RCC 7860 (cell line): ENCODE results near the gene TMEM106B.
A peak's percentile ranks its signal among the peaks of the same experiment; 100 is the strongest.

ENCODE experiments used
- DNase-seq: peaks from one replicate; pipeline ENCODE4 v3.0.0-alpha.2; 2015; ENCODE audit warnings: low spot score
- FAIRE-seq: peaks from 2 replicates; lab custom pipeline; 2012; peaks lifted over from hg19 to GRCh38; lab: Jason Lieb, UNC

The TMEM106B gene

DNA sequence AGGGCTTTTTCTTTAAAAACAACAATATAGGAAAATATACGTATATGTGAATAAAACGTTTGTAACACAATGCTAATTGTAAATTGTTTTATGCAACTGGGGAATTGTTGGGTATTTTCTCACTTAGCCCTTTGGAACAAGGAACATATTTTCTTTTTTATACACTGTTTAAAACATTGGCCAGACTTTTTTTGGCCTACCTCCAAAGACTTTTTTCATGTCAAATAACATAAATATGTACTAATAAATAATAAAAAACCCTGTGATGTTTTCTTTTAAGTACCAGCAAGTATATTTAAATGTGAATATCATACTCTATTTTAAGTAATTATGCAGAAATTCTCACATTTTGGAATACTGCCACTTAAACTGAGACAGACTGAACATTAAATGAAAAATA lies 15.7 kb downstream of the TMEM106B start:
- DNase-seq, result no peak
- FAIRE-seq, result no peak

DNA sequence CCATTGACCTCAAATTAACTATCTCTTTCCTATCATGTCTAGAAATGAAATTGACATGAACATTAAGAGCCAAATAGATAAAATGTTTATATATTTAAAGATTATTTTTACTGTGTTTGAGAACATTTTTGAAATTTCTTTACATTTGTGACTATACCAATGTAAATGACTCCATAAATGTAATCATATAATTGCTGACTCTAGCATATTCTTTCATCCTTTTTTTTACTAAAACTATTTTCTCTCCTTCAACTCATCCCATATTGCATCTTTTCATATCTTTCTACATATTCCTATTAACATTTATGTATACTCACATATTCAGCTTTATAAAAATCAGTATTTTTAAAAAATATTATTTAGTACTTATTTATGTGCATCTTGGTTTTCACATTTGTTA lies 16.9 kb downstream of the TMEM106B start:
- FAIRE-seq (peak; percentile 69), DNase-seq (no peak)

DNA sequence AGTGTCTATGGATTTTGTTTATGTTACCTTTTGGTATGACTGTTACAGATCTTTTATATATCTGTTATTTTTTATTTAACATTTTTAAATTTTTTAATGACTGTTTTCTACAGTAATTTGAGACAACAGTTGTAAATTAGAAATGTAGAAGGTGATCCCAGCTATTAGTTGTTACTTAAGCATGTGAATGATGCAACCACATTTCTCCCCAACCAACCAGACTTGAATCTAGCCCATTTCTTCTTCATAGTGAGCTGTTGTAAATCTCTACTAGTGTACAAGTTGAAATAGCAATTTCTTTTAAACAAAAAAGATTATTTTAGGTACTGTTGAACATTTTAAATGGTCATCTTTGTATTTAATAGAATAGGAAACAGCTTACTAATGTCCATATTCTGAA lies 18.0 kb downstream of the TMEM106B start:
- FAIRE-seq, result peak; percentile 40
- no peak for DNase-seq

DNA sequence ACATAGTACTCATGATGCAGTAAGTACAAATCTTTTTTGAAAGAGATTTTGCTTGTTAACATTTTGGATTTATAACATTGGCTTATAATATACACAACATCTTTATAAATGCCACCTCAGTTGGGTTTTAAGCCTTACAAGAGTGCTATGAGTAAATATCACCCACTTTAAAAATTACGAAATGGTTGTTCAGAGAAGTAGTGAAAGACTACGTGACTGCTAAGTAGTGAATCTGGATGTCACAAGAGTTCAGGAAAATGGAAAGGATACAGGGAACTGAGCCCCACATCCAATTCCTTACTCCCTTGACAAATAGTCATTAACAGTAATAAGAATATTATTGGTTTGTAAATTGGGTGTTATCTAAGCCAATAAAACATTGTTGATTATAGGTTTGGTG lies 20.0 kb downstream of the TMEM106B start:
- DNase-seq (no peak), FAIRE-seq (no peak)

DNA sequence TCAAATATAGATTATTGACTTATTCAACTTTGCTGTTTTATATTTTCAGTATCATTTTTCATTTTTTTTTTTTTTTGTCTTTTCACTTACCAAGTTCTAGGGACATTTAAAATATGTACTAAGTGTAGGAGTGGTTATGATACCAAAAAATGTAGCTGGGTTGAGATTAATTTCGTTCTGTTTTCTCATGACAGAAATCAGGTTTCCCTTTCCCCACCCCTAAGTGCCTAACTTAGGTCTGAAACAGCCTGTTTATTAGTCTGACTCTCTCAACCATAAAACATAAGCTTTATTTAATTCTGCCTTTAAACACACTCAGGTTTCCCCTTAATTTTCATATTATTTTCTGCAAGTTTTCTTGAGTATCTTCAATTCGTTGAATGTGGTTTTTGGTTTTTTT lies 22.1 kb downstream of the TMEM106B start:
- DNase-seq, result no peak
- no peak for FAIRE-seq

DNA sequence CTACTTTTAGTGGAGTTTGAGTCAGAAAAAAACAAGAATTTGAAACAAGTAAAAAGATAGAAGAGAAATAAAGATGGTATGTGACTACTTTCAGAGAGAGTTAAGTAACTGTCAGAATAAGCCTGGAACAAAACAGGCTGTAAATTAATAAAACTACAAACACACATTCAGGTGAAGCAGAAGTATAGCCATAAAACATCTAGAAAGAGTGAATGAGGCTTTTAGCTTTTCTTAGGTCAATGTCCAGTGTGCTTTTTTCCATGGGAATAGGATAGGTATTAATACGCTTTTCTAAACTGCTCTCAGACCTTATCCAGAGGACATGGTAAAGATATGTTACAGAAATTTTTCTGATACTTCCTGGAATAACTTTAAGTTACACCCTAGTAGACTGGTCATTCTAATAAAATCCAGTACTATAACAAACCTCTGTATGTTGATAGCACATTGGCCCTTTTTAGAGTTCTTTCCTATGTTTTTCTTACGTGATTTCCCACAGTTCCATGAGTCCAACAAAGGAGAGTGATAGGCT lies 23.3 kb downstream of the TMEM106B start:
- FAIRE-seq (no peak), DNase-seq (no peak)

DNA sequence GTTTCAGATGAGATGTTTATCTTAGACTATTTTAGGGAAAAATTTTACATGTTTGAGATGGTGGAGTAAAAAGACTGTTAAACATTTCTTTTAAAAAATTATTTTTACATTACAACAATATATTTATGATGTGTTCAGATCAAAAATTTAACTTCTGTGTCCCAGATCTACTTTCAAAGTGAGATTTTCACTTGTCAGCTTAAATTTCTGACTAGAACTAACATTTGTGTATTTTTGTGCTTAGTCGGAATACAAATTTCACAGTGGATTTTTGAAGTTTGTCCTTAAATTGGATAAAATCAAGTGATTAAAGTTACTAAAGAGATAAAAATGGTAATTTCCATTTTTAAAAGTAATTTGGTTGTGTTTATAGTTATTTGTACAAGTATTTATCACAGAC lies 24.9 kb downstream of the TMEM106B start:
- DNase-seq (no peak), FAIRE-seq (peak; percentile 30)

DNA sequence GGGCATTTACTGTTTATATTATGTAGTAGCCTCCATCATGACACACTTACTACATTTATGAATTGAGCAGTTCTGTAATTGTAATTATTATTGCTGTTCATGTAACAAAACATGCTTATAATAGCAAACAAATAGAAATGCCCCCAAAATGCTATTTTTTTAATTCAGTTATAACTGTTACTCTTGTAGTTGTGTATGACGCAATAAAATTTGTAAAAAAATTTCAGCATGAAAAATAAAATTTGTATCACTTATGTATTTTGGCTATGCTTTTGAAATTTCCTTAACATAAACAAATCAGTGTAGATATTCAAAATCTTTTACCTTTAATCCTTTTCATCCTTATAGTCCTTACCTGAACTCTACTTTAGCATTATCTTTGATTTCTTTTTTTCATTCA lies 25.9 kb downstream of the TMEM106B start:
- no peak for FAIRE-seq
- no peak for DNase-seq

DNA sequence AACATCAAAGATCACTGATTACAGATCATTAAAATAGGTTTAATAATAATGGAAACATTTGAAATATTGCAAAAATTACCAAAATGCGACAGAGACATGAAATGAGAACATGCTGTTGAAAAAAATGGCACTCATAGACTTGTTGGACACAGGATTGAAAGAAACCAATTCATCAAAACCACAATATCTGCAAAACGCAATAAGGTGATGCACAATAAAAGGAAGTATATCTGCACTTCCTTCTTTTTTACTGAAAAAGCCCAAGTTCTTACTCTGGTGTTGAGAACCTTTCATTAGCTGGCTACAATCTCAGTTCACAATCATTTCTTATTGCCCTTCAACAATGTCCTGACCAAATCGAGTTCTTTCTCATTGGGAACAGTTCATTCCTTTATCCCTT lies 28.7 kb downstream of the TMEM106B start:
- DNase-seq, result no peak
- FAIRE-seq, result no peak

DNA sequence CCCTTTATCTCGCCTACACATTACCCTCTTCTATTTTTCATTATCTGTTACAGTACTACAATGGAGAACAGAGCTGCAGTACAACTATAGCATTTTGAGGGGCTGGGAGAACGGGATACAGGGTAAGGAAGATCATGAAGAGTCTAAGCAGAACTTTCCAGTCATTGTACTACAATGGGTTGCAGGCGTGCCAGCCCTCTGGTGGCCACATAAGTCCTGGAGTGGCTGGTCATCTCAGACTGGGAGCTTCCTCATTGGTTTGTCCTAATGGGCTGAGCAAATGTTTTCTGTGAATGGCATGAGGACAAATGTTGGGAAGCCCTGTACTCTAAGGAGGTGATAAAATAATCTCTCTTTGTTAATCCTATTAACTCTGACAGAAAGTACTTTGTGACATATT lies 33.0 kb downstream of the TMEM106B start:
- no peak for FAIRE-seq

DNA sequence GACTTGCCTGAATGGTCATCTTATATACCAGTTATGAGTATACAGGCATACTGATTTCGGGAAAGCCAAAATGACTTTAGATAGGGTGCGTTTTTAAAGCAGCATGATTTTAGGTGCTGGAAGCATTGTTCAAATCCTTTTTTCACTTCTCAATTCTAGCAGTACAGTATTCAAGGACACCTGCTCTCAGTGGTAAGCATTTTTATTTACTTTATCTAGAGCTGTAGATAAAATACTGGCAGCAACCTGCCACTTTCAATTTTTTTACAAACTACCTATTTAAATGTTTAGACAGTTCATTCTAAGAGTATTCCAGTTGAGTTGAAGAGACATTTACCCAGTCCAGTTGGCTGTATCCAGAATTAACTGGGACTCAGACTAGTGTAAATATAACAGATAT lies 33.6 kb downstream of the TMEM106B start:
- FAIRE-seq (no peak), DNase-seq (no peak)

More for the DNA sequence above, 33.0 kb downstream of the TMEM106B start:
- DNase-seq, result no peak

DNA sequence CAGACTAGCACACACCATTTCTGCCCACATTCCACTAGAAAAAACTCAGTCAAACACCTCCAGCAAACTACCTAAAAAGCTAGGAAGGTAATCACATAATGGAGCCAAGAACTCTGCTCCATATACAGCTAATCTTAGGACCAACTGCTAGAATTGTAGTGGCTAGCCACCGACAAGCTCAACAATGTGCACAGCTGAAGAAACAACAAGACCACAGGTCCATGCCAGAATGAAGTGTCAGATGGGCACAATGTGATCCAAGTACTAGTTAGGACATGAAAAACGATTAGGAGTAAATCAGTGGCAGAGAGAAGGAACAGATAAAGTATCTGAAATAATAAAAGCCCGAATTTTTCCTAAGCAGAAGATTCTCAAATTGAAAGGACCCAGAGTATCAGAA lies 38.6 kb downstream of the TMEM106B start:
- DNase-seq (no peak), FAIRE-seq (no peak)

DNA sequence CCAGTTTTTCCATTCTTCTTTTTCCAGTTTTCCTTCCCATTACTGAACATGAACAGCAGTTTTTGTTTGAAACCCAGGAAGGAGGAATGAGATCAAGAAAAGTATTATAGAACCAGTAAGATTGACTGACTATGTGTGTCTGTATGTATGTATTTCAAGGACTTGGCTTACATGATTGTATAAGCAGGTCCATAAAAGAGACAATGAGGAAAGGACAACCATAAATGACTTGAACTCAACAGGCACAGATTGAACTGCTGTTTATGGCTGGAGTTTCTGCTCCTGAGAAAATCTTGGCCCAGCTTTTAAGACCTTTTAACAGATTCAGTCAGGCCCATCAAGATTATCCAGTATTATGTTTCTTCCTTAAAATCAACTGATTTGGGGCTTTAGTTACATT lies 39.1 kb downstream of the TMEM106B start:
- FAIRE-seq, result no peak
- DNase-seq, result no peak

DNA sequence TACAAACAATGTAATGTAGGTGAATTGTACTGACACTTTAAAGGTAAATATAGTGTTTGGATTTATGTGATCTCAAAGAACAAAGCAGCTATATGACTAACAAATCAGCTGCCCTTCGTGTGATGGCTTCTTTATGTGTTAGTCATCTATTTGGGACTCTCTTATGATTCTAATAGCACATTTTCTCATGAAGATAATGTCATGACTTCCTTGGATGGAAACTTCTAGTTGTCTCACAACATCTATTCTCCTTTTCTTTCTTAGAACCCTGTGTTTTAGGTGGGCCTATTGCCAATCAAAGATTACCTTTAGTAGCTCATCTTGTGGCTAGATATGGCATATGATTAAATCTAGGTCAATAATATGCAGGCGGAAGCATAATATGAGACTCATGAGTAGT lies 45.0 kb downstream of the TMEM106B start:
- no peak for FAIRE-seq
- no peak for DNase-seq

DNA sequence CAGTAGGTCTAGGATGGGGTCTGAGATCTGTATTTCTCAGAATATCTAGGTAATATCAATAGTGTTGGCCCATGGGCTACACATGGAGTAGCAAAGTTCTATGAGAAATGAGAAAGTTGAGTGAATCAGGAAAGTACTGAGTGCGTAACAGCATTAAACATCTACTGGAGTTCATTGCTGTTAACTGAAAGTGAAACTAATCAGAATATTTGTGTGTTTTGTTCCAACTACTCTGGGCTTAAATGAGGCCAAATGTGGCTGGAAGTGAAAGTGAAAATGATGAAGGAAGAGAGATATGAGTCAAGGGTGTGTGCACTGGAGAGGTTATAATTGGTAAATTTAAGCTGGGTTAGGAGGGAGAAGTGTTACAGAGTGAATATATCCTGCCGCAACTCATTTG lies 46.5 kb downstream of the TMEM106B start:
- FAIRE-seq (peak; percentile 55), DNase-seq (peak; percentile 54)

DNA sequence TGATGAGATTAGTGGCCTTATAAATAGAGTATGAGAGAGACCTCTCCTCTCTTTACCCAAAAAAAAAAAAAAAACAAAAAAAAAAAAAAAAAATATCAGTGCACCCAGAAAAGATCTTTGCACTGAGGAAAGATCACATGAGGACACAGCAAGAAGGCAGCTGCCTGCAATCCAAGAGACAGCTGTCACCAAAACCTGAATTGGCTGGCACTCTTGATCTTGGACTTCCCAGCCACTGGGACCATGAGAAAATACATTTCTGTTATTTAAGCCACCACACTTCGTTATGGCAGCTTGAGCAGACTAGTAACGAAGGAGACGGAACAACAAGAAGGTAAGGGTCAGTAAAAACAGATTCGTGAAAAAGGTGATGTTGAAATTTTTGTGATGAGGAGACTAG lies 47.0 kb downstream of the TMEM106B start:
- FAIRE-seq (no peak), DNase-seq (no peak)

DNA sequence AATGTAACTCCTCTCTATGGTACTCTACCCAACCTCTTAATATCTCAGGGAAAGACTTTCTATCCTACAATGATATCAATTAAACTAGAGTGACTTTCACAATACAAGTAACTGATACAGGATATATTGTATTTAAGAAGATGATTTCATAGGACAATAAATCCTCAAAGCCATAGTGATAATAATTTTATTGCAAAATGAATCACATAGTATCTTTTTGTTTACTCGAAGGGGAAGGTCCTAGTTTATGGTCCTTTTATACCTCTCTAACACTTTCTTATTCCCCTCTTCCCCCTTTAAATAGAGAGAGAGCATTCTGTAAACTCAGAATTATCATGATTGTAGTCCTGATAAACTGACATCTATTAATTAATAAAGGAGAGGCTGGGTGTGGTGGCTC lies 56.4 kb downstream of the TMEM106B start:
- DNase-seq (no peak), FAIRE-seq (no peak)

DNA sequence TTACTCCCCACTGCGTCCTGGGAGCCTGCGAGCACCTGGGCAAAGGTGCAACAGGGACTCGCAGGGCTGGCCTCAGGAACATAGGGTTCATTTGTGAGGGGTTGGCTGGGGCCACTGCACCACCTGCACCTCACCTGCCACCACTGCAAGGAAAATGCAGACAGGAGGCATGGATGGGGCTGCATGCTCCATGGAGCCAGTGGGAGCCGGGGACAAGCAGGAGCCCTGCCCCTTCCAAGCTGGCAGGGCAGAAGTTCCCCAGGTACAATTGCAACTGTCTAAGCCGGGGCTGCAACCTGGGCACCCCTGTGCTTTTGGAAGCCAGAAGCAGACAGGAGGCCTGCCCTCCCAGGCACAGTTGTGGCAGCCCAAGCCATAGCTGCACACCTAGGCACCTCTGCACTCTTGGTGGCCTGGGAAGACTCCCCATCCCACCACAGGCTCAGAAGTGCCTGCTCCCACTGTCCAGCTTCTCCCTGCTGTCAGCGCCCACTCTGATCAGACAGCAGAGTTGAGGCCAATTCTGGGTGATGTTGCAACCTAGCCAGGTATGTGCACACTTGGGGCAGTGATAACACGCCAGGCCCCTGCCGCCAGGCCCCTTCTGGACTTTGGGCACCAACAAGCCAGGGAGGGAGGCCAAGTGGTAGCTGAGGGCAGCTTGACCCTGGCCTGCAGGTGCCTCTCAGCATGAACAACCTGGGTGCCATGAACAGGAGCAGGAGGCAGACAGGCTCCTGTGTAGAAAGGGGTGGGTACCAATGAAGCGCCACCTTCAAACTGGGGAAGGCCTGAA lies 58.2 kb downstream of the TMEM106B start:
- FAIRE-seq, result no peak
- no peak for DNase-seq

DNA sequence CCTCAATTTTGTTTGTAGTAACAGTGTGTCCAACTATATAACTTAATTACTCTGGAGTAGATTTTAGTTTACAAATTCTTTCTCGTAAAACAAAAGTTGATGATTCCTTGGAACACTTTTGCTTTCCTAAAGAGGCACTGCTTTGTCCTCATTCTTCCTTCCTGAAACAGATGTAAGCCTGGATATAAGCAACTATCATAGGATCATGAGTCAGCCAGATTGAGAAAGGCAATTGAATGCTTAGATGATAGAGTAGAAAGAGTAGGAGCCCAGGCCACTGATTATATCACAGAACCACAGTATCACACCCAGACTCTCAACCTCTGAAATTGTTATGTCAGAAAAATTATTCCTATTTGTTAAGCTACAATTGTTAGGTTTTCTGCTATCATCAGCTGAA lies 69.9 kb downstream of the TMEM106B start:
- FAIRE-seq (no peak), DNase-seq (no peak)

DNA sequence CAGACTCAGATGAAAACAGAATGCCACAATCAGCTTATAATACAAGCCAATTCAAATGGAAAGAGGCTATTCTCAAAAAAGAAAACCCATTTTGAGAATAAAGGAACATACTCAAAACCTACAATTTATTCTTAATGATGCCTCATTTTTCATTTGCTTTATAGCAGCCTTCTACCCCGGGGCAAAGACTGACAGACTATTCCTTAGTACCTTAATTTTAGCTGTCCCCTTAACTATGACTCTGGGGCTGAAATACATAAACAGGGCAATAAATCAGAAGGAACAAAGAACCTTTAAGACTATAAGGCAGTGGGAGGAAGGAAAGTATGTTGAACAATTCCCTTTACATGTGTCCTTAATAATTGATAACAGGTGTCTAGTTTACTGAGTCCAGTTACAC lies 76.8 kb downstream of the TMEM106B start:
- FAIRE-seq, result no peak
- no peak for DNase-seq

DNA sequence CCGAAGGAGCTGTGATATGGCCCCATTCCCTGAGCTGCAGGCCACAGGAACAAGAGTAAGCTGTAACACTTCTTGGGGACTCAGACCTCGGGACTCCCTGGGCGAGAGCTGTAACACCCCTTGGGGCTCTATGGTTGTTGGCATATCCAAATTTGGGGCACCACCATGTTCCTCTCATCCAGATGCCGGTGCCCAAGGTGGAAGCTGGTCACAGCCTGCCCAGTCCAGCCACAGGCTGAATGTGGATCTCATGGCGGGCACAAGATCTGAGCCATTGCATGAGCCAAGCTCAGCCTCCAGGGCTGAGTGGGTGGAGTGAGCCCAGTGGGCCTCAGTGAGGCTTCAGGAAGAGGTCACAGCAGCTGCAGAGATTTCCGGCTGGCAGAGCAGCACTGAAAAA lies 78.9 kb downstream of the TMEM106B start:
- DNase-seq (no peak), FAIRE-seq (no peak)

DNA sequence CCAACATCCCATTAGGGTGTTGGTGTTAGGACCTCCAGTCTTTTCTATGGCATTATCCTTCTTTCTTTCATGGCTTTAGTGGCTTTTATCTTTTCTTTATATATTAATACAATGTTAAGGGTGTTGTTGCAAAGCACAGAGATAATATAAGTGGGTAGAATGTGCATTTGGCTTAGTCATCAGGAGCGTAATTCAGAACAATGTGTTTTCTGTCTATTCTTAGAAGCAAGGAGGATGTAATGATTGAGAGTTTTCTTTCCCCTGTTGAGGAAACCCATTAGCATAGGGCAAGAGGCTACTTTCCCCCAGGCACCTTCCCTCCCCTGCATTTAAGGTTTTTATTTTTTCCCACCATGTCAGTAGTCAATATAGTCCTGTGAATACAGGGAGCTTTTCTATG lies 79.7 kb downstream of the TMEM106B start:
- FAIRE-seq (no peak), DNase-seq (no peak)

DNA sequence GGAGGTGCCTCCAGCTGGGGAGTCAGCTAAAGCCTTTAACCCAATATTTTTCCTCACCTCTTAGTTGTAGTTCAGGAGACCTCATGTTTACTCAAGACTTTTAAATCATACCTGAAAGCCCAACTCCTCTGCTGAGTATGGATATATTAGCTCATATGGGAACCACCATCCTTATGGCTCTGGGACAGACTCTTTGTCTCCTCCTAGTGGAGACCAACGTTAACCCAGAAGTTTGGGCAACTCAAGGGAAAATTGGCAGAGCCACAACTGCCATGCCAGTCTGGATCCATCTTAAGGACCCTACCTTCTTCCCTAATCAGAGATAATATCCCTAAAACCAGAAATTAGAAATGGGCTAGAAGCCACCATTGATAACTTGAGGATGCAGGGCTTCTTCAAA lies 80.8 kb downstream of the TMEM106B start:
- FAIRE-seq, result no peak
- no peak for DNase-seq
